ENCODE results near the gene FAHD2A. TPM values are rescaled to one million over a fixed set of nuclear protein-coding genes. Genes with fewer than 3 reads are reported as not detected.

The FAHD2A gene
- total RNA-seq, 1 donor, result 26.3 TPM

- no peak for DNase-seq (ENCODE audit: low read depth)
- no peak for TF ChIP-seq CTCF (IDR thresholded peaks at IDR 0.05; ENCODE audit: insufficient read depth, low read depth, low read length)
- no peak overlapping the region for H3K4me3 ChIP-seq (ENCODE audit: low read depth, low read length)
Observed at GRCh38 chr2:95366514-95366913, 36.0 kb upstream of the FAHD2A start.

- no peak overlapping the region for H3K4me3 ChIP-seq (ENCODE audit: low read depth, low read length)
- TF ChIP-seq CTCF (IDR thresholded peaks at IDR 0.05; ENCODE audit: insufficient read depth, low read depth, low read length), result no peak
- no peak for DNase-seq (ENCODE audit: low read depth)
Observed at GRCh38 chr2:95372216-95372829, 30.2 kb upstream of the FAHD2A start.

- no peak for DNase-seq (ENCODE audit: low read depth)
- H3K4me3 ChIP-seq (ENCODE audit: low read depth, low read length), result no peak overlapping the region
- TF ChIP-seq CTCF (IDR thresholded peaks at IDR 0.05; ENCODE audit: insufficient read depth, low read depth, low read length), result no peak
Observed at GRCh38 chr2:95372845-95373244, 29.7 kb upstream of the FAHD2A start.

- no peak overlapping the region for H3K4me3 ChIP-seq (ENCODE audit: low read depth, low read length)
- no peak for TF ChIP-seq CTCF (IDR thresholded peaks at IDR 0.05; ENCODE audit: insufficient read depth, low read depth, low read length)
- DNase-seq (ENCODE audit: low read depth), result no peak
Observed at GRCh38 chr2:95374029-95374428, 28.5 kb upstream of the FAHD2A start.

- no peak for TF ChIP-seq CTCF (IDR thresholded peaks at IDR 0.05; ENCODE audit: insufficient read depth, low read depth, low read length)
- no peak overlapping the region for H3K4me3 ChIP-seq (ENCODE audit: low read depth, low read length)
- DNase-seq (ENCODE audit: low read depth), result no peak
Observed at GRCh38 chr2:95374451-95374920, 28.0 kb upstream of the FAHD2A start.

GRCh38 chr2:95374921-95375471 lies 27.5 kb upstream of the FAHD2A start:
- DNase-seq (ENCODE audit: low read depth), result no peak
- H3K4me3 ChIP-seq (ENCODE audit: low read depth, low read length), result no peak overlapping the region
- TF ChIP-seq CTCF (IDR thresholded peaks at IDR 0.05; ENCODE audit: insufficient read depth, low read depth, low read length), result no peak

Data from fibroblast of villous mesenchyme (primary cell).